ENCODE measurements around the gene AMBRA1. TPM values are rescaled to one million over a fixed set of nuclear protein-coding genes. Genes with fewer than 3 reads are reported as not detected.

Gene AMBRA1
- total RNA-seq, 2 donors from 2014 or later, result 35.2 to 42.2 TPM

GRCh38 chr11:46597609-46598219 lies 3.9 kb upstream of the AMBRA1 start:
- Histone ChIP-seq H3K9me3 (no peaks in the 10 kb centered on the region), H3K36me3 (no peaks in the 10 kb centered on the region), H3K4me3 (no peak overlapping the region), H3K27ac (no peak overlapping the region), H3K27me3 (replicated peaks; ENCODE audit: insufficient read depth) (no peaks in the 10 kb centered on the region), H3K4me1 (ENCODE audit: control insufficient read depth in 1 of 2, low read depth in 2 of 2) (peaks cover 2 to 9% of the 10 kb centered on the region in 2 donors)
- no peak for TF ChIP-seq CTCF (IDR thresholded peaks at IDR 0.05)
- no peak for ATAC-seq (ENCODE audit: insufficient number of reproducible peaks, low FRiP score, low read depth)
- DNase-seq (ENCODE audit: low spot score), result no peak

GRCh38 chr11:46597155-46597554 lies 3.3 kb upstream of the AMBRA1 start:
- ATAC-seq (ENCODE audit: insufficient number of reproducible peaks, low FRiP score, low read depth) (no peak), DNase-seq (ENCODE audit: low spot score) (no peak)
- no peak overlapping the region for H3K4me3 ChIP-seq
- H3K9me3 ChIP-seq, result no peaks in the 10 kb centered on the region
- TF ChIP-seq CTCF (IDR thresholded peaks at IDR 0.05), result no peak
- H3K27ac ChIP-seq, result no peak overlapping the region
- H3K36me3 ChIP-seq, result no peaks in the 10 kb centered on the region
- peaks cover 7 to 15% of the 10 kb centered on the region in 2 donors for H3K4me1 ChIP-seq (ENCODE audit: control insufficient read depth in 1 of 2, low read depth in 2 of 2)
- no peaks in the 10 kb centered on the region for H3K27me3 ChIP-seq (replicated peaks; ENCODE audit: insufficient read depth)

GRCh38 chr11:46594785-46595184 lies 962 bp upstream of the AMBRA1 start:
- TF ChIP-seq CTCF (IDR thresholded peaks at IDR 0.05), result no peak
- H3K27me3 ChIP-seq (replicated peaks; ENCODE audit: insufficient read depth), result no peaks in the 10 kb centered on the region
- no peak for DNase-seq (ENCODE audit: low spot score)
- ATAC-seq (ENCODE audit: insufficient number of reproducible peaks, low FRiP score, low read depth), result no peak
- H3K4me3 ChIP-seq, result peak overlapping the region; percentile 97
- peak overlapping the region in 1 of 2 donors; percentile 69 for H3K27ac ChIP-seq
- H3K9me3 ChIP-seq, result no peaks in the 10 kb centered on the region
- no peaks in the 10 kb centered on the region for H3K36me3 ChIP-seq
- H3K4me1 ChIP-seq (ENCODE audit: control insufficient read depth in 1 of 2, low read depth in 2 of 2), result peaks cover 22 to 37% of the 10 kb centered on the region in 2 donors

GRCh38 chr11:46594374-46594700 lies 514 bp upstream of the AMBRA1 start:
- peaks cover 24 to 42% of the 10 kb centered on the region in 2 donors for H3K4me1 ChIP-seq (ENCODE audit: control insufficient read depth in 1 of 2, low read depth in 2 of 2)
- DNase-seq (ENCODE audit: low spot score) (no peak), ATAC-seq (ENCODE audit: insufficient number of reproducible peaks, low FRiP score, low read depth) (no peak)
- H3K36me3 ChIP-seq, result no peaks in the 10 kb centered on the region
- H3K27me3 ChIP-seq (replicated peaks; ENCODE audit: insufficient read depth), result no peaks in the 10 kb centered on the region
- peak overlapping the region; percentile 69 to 70 for H3K27ac ChIP-seq
- H3K9me3 ChIP-seq, result no peaks in the 10 kb centered on the region
- peak overlapping the region; percentile 97 for H3K4me3 ChIP-seq
- TF ChIP-seq CTCF (IDR thresholded peaks at IDR 0.05), result no peak

GRCh38 chr11:46590740-46591605 lies 2.9 kb downstream of the AMBRA1 start:
- ATAC-seq (ENCODE audit: insufficient number of reproducible peaks, low FRiP score, low read depth) (no peak), DNase-seq (ENCODE audit: low spot score) (no peak)
- H3K9me3 ChIP-seq, result no peaks in the 10 kb centered on the region
- TF ChIP-seq CTCF (IDR thresholded peaks at IDR 0.05), result no peak
- H3K27ac ChIP-seq, result peak overlapping the region in 1 of 2 donors; percentile 32
- H3K27me3 ChIP-seq (replicated peaks; ENCODE audit: insufficient read depth), result no peaks in the 10 kb centered on the region
- peaks cover 29 to 48% of the 10 kb centered on the region in 2 donors for H3K4me1 ChIP-seq (ENCODE audit: control insufficient read depth in 1 of 2, low read depth in 2 of 2)
- no peaks in the 10 kb centered on the region for H3K36me3 ChIP-seq
- peak overlapping the region; percentile 24 for H3K4me3 ChIP-seq
